SK-N-SH (cell line): ENCODE measurements around the gene PKP1. TPM values are rescaled to one million over a fixed set of nuclear protein-coding genes. Genes with fewer than 3 reads are reported as not detected.

ENCODE experiments used
- CTCF ChIA-PET: fragments of 300-600, 350-600 bp; formaldehyde crosslinking; extraction: SDS; loops from one replicate; lab custom pipeline; 2021; lab: Yijun Ruan, JAX
- POLR2A ChIA-PET: fragments of 350-600 bp; sonication (Branson Sonifier 250); formaldehyde crosslinking; extraction: SDS; loops from one replicate; lab custom pipeline; 2020; ENCODE audit warnings: antibody characterized with exemption, inconsistent platforms; lab: Yijun Ruan, JAX
- DNase-seq: peaks from one replicate; pipeline ENCODE4 v3.0.0; 2012
- H2AFZ ChIP-seq: fragments of 200-600 bp; sonication (generic); 2 replicates; pipeline ENCODE4 v1.8.1; 2016; ENCODE audit warnings: antibody characterized with exemption, mild to moderate bottlenecking, low read depth
- H3F3A ChIP-seq: fragments of 200-600 bp; sonication (generic); replicated peaks from 2 replicates; pipeline ENCODE3; 2016; ENCODE audit warnings: antibody characterized with exemption, mild to moderate bottlenecking; ENCODE audit not compliant: insufficient read depth
- H3K27ac ChIP-seq, 2 experiments: fragments of 200-500 bp in 1 of 2; fragments of 200-600 bp in 1 of 2; sonication (Bioruptor generic) in 1 of 2; sonication (generic), shearing (Covaris generic) in 1 of 2; 2 replicates each; pipeline versions ENCODE4 v1.5.1 to v1.6.1; 2014 to 2016; ENCODE audit warnings: low read depth in 2 of 2, inconsistent platforms in 1 of 2, low read length in 1 of 2, mild to moderate bottlenecking in 1 of 2, mixed read lengths in 1 of 2
- H3K27me3 ChIP-seq: fragments of 200-600 bp; sonication (generic), shearing (Covaris generic); 2 replicates; pipeline ENCODE4 v1.6.1; 2016; ENCODE audit warnings: mixed run types; ENCODE audit not compliant: insufficient read depth
- H3K36me3 ChIP-seq, 2 experiments: fragments of 200-500 bp in 1 of 2; fragments of 200-600 bp in 1 of 2; sonication (Bioruptor generic) in 1 of 2; sonication (generic) in 1 of 2; replicated peaks in 1 of 2; 2 replicates each; pipeline versions ENCODE3 to v1.5.1; 2014 to 2016; ENCODE audit warnings: low read length in 1 of 2, mild to moderate bottlenecking in 1 of 2; ENCODE audit not compliant: insufficient read depth in 2 of 2, control insufficient read depth in 1 of 2
- H3K4me1 ChIP-seq, 2 experiments: fragments of 200-500 bp in 1 of 2; fragments of 200-600 bp in 1 of 2; sonication (Bioruptor generic) in 1 of 2; sonication (generic), shearing (Covaris generic) in 1 of 2; 2 replicates each; pipeline versions ENCODE4 v1.5.1 to v1.6.1; 2014 to 2016; ENCODE audit warnings: low read depth in 1 of 2, low read length in 1 of 2, mixed run types in 1 of 2; ENCODE audit not compliant: insufficient read depth in 2 of 2, control insufficient read depth in 1 of 2
- H3K4me2 ChIP-seq: fragments of 200-600 bp; sonication (generic), shearing (Covaris generic); 2 replicates; pipeline ENCODE4 v1.6.1; 2017; ENCODE audit warnings: mixed run types
- H3K4me3 ChIP-seq, 2 experiments: fragments of 200-500 bp in 1 of 2; fragments of 200-600 bp in 1 of 2; sonication (Bioruptor generic) in 1 of 2; sonication (generic), shearing (Covaris generic) in 1 of 2; 2 replicates each; pipeline versions ENCODE4 v1.5.1 to v1.8.1; 2014 to 2016; ENCODE audit warnings: low read depth in 2 of 2, inconsistent platforms in 1 of 2, low read length in 1 of 2, mild to moderate bottlenecking in 1 of 2, mixed read lengths in 1 of 2, moderate library complexity in 1 of 2
- H3K79me2 ChIP-seq: fragments of 200-600 bp; sonication (generic); 2 replicates; pipeline ENCODE4 v1.8.1; 2017; ENCODE audit warnings: mild to moderate bottlenecking; ENCODE audit not compliant: insufficient read depth
- H3K9ac ChIP-seq: fragments of 200-600 bp; sonication (generic); 2 replicates; pipeline ENCODE4 v1.6.1; 2017; ENCODE audit warnings: mixed run types
- H3K9me2 ChIP-seq: fragments of 200-600 bp; sonication (generic); 2 replicates; pipeline ENCODE4 v1.6.1; 2017; ENCODE audit warnings: mixed run types
- H3K9me3 ChIP-seq: fragments of 200-600 bp; sonication (generic); 2 replicates; pipeline ENCODE4 v1.6.1; 2017; ENCODE audit warnings: mixed run types, mild to moderate bottlenecking, moderate library complexity
- H4K20me1 ChIP-seq: fragments of 200-600 bp; sonication (generic); 2 replicates; pipeline ENCODE4 v1.6.1; 2017; ENCODE audit warnings: mild to moderate bottlenecking, mixed run types; ENCODE audit not compliant: insufficient read depth
- CHD2 ChIP-seq: fragments of 150-350 bp; IDR thresholded peaks from 2 replicates; pipeline ENCODE4 v1.6.1; 2018; ENCODE audit warnings: low read length; ENCODE audit not compliant: partially characterized antibody
- CTCF ChIP-seq: fragments of 200-600 bp; sonication (generic); IDR thresholded peaks from 2 replicates; pipeline ENCODE4 v1.6.1; 2017; ENCODE audit warnings: antibody characterized with exemption, mild to moderate bottlenecking, moderate library complexity
- EP300 ChIP-seq, 2 experiments: IDR thresholded peaks; 2 replicates each; pipeline versions ENCODE4 v1.4.0 to v1.6.1; 2012; ENCODE audit warnings: borderline replicate concordance in 1 of 2, low read depth in 1 of 2, low read length in 1 of 2
- FOXJ3 ChIP-seq: sonication (generic); formaldehyde crosslinking; IDR thresholded peaks from 2 replicates; pipeline ENCODE4 v1.5.1; 2020; ENCODE audit warnings: mild to moderate bottlenecking, missing genetic modification reagents
- FOXM1 ChIP-seq: IDR thresholded peaks from 2 replicates; pipeline ENCODE4 v1.4.0; 2012; ENCODE audit warnings: low read depth, mild to moderate bottlenecking
- GATA2 ChIP-seq: sonication (generic); formaldehyde crosslinking; IDR thresholded peaks from 2 replicates; pipeline ENCODE4 v1.5.0; 2020; ENCODE audit warnings: mild to moderate bottlenecking, missing genetic modification reagents
- MXI1 ChIP-seq: IDR thresholded peaks from 2 replicates; pipeline ENCODE4 v1.6.1; 2012; ENCODE audit warnings: mild to moderate bottlenecking, low read depth, low read length, improper control_type of control experiment
- NFIC ChIP-seq: IDR thresholded peaks from 2 replicates; pipeline ENCODE4 v1.4.0; 2012; ENCODE audit warnings: borderline replicate concordance
- PBX3 ChIP-seq: IDR thresholded peaks from 2 replicates; pipeline ENCODE4; 2012
- POLR2AphosphoS5 ChIP-seq: IDR thresholded peaks from 2 replicates; pipeline ENCODE4 v1.6.1; 2012; ENCODE audit warnings: low read depth, low read length
- RAD21 ChIP-seq: IDR thresholded peaks from 2 replicates; pipeline ENCODE4 v1.6.1; 2012; ENCODE audit warnings: mild to moderate bottlenecking, low read length
- REST ChIP-seq: IDR thresholded peaks from 2 replicates; pipeline ENCODE4 v1.6.1; 2012; ENCODE audit warnings: mild to moderate bottlenecking, low read depth, low read length, moderate library complexity
- SIN3A ChIP-seq: IDR thresholded peaks from 2 replicates; pipeline ENCODE4 v1.6.1; 2012; ENCODE audit warnings: low read depth, mild to moderate bottlenecking, low read length, moderate library complexity, borderline replicate concordance
- SMC3 ChIP-seq: IDR thresholded peaks from 2 replicates; pipeline ENCODE4 v1.6.1; 2012; ENCODE audit warnings: low read depth, low read length, improper control_type of control experiment
- TAF1 ChIP-seq: IDR thresholded peaks from 2 replicates; pipeline ENCODE4 v1.6.1; 2012; ENCODE audit warnings: low read depth, mild to moderate bottlenecking, low read length, moderate library complexity, borderline replicate concordance
- TEAD4 ChIP-seq: IDR thresholded peaks from 2 replicates; pipeline ENCODE4 v1.4.0; 2012; ENCODE audit warnings: mild to moderate bottlenecking, borderline replicate concordance; ENCODE audit not compliant: insufficient read depth
- USF1 ChIP-seq: IDR thresholded peaks from 2 replicates; pipeline ENCODE4 v1.4.0; 2012; ENCODE audit warnings: low read depth, borderline replicate concordance
- USF2 ChIP-seq: fragments of 150-350 bp; IDR thresholded peaks from 2 replicates; pipeline ENCODE4 v1.6.1; 2017; ENCODE audit warnings: antibody characterized with exemption, low read length, low read depth, borderline replicate concordance
- WGBS: methylation state at CpG from one replicate; pipeline ENCODE4 v1.1.6; 2017; ENCODE audit warnings: low lambda C conversion rate; 5-methylcytosine and 5-hydroxymethylcytosine counted together
- polyA plus RNA-seq, 3 experiments: library from polyadenylated mRNA; depleted of rRNA; stranded (reverse); fragments of >200 nt; gene quantifications; 2 replicates each; pipeline ENCODE4 v1.2.3, GENCODE V29; 2012

PKP1 gene
- polyA plus RNA-seq, 1 of the 3 experiments (the other 2 are of a cell fraction), result not detected

GRCh38 chr1:201346337-201346939, 63.1 kb downstream of the PKP1 start (continued):
- TF ChIP-seq SIN3A (no peak), CTCF (peak; percentile 79), REST (no peak), PBX3 (no peak), SMC3 (peak; percentile 69), NFIC (no peak)

GRCh38 chr1:201346987-201347386, 63.7 kb downstream of the PKP1 start:
- H3K27me3 ChIP-seq, result no peaks in the 10 kb centered on the region; the same call in 1 of the 2 replicates
- no peaks in the 10 kb centered on the region for H4K20me1 ChIP-seq
- no peak overlapping the region for H3K4me3 ChIP-seq
- no peaks in the 10 kb centered on the region for H3K9me3 ChIP-seq
- H3K4me2 ChIP-seq, result no peak overlapping the region
- TF ChIP-seq FOXM1 (no peak), FOXJ3 (CRISPR knock-in tag) (no peak), POLR2AphosphoS5 (no peak), USF2 (no peak), MXI1 (no peak), TEAD4 (no peak), GATA2 (CRISPR knock-in tag) (no peak), RAD21 (no peak), EP300 (IDR thresholded peaks at IDR 0.05; ENCODE audit: borderline replicate concordance in 1 of 2, low read depth in 1 of 2, low read length in 1 of 2) (no peak), TAF1 (no peak), USF1 (no peak), CHD2 (no peak)
- POLR2A ChIA-PET, result no interaction called here
- H3K4me1 ChIP-seq, result peaks cover 0 to 7% of the 10 kb centered on the region in 2 experiments; a peak in 2 of 4 replicates
- H3F3A ChIP-seq, result no peaks in the 10 kb centered on the region
- H3K36me3 ChIP-seq, result no peaks in the 10 kb centered on the region
- no peak overlapping the region for H2AFZ ChIP-seq
- WGBS, result 9% methylated on average over 2 of the region's 2 CpGs
- no peaks in the 10 kb centered on the region for H3K79me2 ChIP-seq
- CTCF ChIA-PET, result interaction anchor here (0.6 to 7.7 kb wide), 33 partner anchors 9 to 172 kb away, joined by 3 to 143 read pairs (median 5); no protein-coding TSS in a partner anchor
- H3K9ac ChIP-seq, result no peak overlapping the region
- H3K9me2 ChIP-seq, result no peaks in the 10 kb centered on the region
- DNase-seq, result no peak
- H3K27ac ChIP-seq, result no peak overlapping the region
